ENCODE results near the gene NELFCD.

GRCh38 chr20:58967652-58968429 lies 13.2 kb upstream of the NELFCD start:
- TF ChIP-seq CTCF (optimal IDR thresholded peaks at IDR 0.05 in 1 of 3, IDR thresholded peaks at IDR 0.05 in 1 of 3, conservative IDR thresholded peaks at IDR 0.05 in 1 of 3; ENCODE audit: extremely low read depth in 1 of 3, insufficient read depth in 2 of 3, low read length in 3 of 3) = no peak
- no peak for TF ChIP-seq EZH2 (IDR thresholded peaks at IDR 0.05; ENCODE audit: low read length)

Data from keratinocyte (primary cell).